ENCODE data around the gene VEZT. TPM values are rescaled to one million over a fixed set of nuclear protein-coding genes. Genes with fewer than 3 reads are reported as not detected.

VEZT gene
- total RNA-seq, 1 experiment from 2014 or later, result 107 TPM

DNA sequence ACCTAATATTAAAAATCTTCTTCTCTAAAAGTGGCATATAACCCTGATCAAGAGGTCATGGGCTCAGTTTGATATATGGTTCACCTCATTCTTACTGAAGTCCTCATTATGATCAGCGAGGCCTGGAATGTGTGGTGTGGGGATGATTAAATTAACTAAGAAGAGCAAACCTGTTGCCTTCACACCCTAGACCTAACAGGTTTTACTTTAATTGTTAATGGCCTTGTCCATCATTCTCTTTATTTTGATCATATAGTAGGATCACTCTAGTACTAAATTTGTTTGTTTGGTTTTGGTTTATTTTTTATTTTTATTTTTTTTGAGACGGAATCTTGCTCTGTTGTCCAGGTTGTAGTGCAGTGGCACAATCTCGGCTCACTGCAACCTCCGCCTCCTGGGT is 43.5 kb downstream of the VEZT start:
- TF ChIP-seq, protein P1, sequence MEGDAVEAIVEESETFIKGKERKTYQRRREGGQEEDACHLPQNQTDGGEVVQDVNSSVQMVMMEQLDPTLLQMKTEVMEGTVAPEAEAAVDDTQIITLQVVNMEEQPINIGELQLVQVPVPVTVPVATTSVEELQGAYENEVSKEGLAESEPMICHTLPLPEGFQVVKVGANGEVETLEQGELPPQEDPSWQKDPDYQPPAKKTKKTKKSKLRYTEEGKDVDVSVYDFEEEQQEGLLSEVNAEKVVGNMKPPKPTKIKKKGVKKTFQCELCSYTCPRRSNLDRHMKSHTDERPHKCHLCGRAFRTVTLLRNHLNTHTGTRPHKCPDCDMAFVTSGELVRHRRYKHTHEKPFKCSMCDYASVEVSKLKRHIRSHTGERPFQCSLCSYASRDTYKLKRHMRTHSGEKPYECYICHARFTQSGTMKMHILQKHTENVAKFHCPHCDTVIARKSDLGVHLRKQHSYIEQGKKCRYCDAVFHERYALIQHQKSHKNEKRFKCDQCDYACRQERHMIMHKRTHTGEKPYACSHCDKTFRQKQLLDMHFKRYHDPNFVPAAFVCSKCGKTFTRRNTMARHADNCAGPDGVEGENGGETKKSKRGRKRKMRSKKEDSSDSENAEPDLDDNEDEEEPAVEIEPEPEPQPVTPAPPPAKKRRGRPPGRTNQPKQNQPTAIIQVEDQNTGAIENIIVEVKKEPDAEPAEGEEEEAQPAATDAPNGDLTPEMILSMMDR (conservative IDR thresholded peaks at IDR 0.05; ENCODE audit: low read depth, low read length), result no peak
- TF ChIP-seq EZH2 (IDR thresholded peaks at IDR 0.05; ENCODE audit: borderline replicate concordance, low read depth, low read length, poor library complexity, severe bottlenecking), result no peak
- Histone ChIP-seq H3K4me1 (ENCODE audit: insufficient read depth, low read length, poor library complexity, severe bottlenecking) (peaks cover 12% of the 10 kb centered on the region), H3K36me3 (ENCODE audit: insufficient read depth, low read length, poor library complexity, severe bottlenecking) (peaks cover 47% of the 10 kb centered on the region), H3K9me3 (ENCODE audit: low read depth, low read length, poor library complexity, severe bottlenecking) (no peaks in the 10 kb centered on the region), H3K4me3 (ENCODE audit: low read depth, low read length, poor library complexity, severe bottlenecking) (no peak overlapping the region), H3K27ac (ENCODE audit: low read depth, low read length, poor library complexity, severe bottlenecking) (no peak overlapping the region), H3K27me3 (replicated peaks; ENCODE audit: insufficient read depth, low read depth, low read length, poor library complexity) (no peaks in the 10 kb centered on the region)
- BruUV-seq (replicated peaks), result no TSS peak
- no peak for DNase-seq (ENCODE audit: low spot score)
- intact Hi-C loops (cut with micrococcal nuclease; ENCODE audit: unreplicated experiment), result no loop called here
- ChIA-PET CTCF (no interaction called here), POLR2A (ENCODE audit: low non-redundant PET) (no interaction called here)

- H3K27ac ChIP-seq (ENCODE audit: low read depth, low read length, poor library complexity, severe bottlenecking), result no peak overlapping the region
- H3K4me3 ChIP-seq (ENCODE audit: low read depth, low read length, poor library complexity, severe bottlenecking), result no peak overlapping the region
- intact Hi-C loops (cut with micrococcal nuclease; ENCODE audit: unreplicated experiment), result no loop called here
- peaks cover 49% of the 10 kb centered on the region for H3K36me3 ChIP-seq (ENCODE audit: insufficient read depth, low read length, poor library complexity, severe bottlenecking)
- no peaks in the 10 kb centered on the region for H3K27me3 ChIP-seq (replicated peaks; ENCODE audit: insufficient read depth, low read depth, low read length, poor library complexity)
- POLR2A ChIA-PET (ENCODE audit: low non-redundant PET), result no interaction called here
- TF ChIP-seq, protein P1 (conservative IDR thresholded peaks at IDR 0.05; ENCODE audit: low read depth, low read length), result no peak
- TF ChIP-seq EZH2 (IDR thresholded peaks at IDR 0.05; ENCODE audit: borderline replicate concordance, low read depth, low read length, poor library complexity, severe bottlenecking), result no peak
- CTCF ChIA-PET, result no interaction called here
- peaks cover 12% of the 10 kb centered on the region for H3K4me1 ChIP-seq (ENCODE audit: insufficient read depth, low read length, poor library complexity, severe bottlenecking)
- no TSS peak for BruUV-seq (replicated peaks)
- H3K9me3 ChIP-seq (ENCODE audit: low read depth, low read length, poor library complexity, severe bottlenecking), result no peaks in the 10 kb centered on the region
- peak; percentile 51 for DNase-seq (ENCODE audit: low spot score)
Observed at GRCh38 chr12:95262808-95263207, 45.2 kb downstream of the VEZT start.

GRCh38 chr12:95265765-95266164 is 48.2 kb downstream of the VEZT start:
- H3K27me3 ChIP-seq (replicated peaks; ENCODE audit: insufficient read depth, low read depth, low read length, poor library complexity), result no peaks in the 10 kb centered on the region
- TF ChIP-seq EZH2 (IDR thresholded peaks at IDR 0.05; ENCODE audit: borderline replicate concordance, low read depth, low read length, poor library complexity, severe bottlenecking), result no peak
- TF ChIP-seq, protein P1 (conservative IDR thresholded peaks at IDR 0.05; ENCODE audit: low read depth, low read length), result no peak
- intact Hi-C loops (cut with micrococcal nuclease; ENCODE audit: unreplicated experiment), result no loop called here
- H3K27ac ChIP-seq (ENCODE audit: low read depth, low read length, poor library complexity, severe bottlenecking), result no peak overlapping the region
- no peak for DNase-seq (ENCODE audit: low spot score)
- CTCF ChIA-PET, result no interaction called here
- H3K36me3 ChIP-seq (ENCODE audit: insufficient read depth, low read length, poor library complexity, severe bottlenecking), result peaks cover 63% of the 10 kb centered on the region
- H3K4me1 ChIP-seq (ENCODE audit: insufficient read depth, low read length, poor library complexity, severe bottlenecking), result peaks cover 9% of the 10 kb centered on the region
- no peak overlapping the region for H3K4me3 ChIP-seq (ENCODE audit: low read depth, low read length, poor library complexity, severe bottlenecking)
- no peaks in the 10 kb centered on the region for H3K9me3 ChIP-seq (ENCODE audit: low read depth, low read length, poor library complexity, severe bottlenecking)
- POLR2A ChIA-PET (ENCODE audit: low non-redundant PET), result no interaction called here
- BruUV-seq (replicated peaks), result no TSS peak

All from A673 (cell line).